GM08714 (cell line): ENCODE data around the gene BLNK.

Source experiments
- H3K4me3 ChIP-seq: fragments of 200-500 bp; sonication (Bioruptor generic); 2 replicates; pipeline ENCODE4 v1.5.1; 2014; ENCODE audit warnings: mild to moderate bottlenecking, low read length, inconsistent platforms
- ZNF274 ChIP-seq: IDR thresholded peaks from 2 replicates; pipeline ENCODE4 v1.6.1; 2012; ENCODE audit warnings: mild to moderate bottlenecking, low read depth, low read length

Gene BLNK

GRCh38 chr10:96261132-96261531 lies 10.2 kb downstream of the BLNK start:
- no peak for TF ChIP-seq ZNF274
- H3K4me3 ChIP-seq: no peak overlapping the region

- TF ChIP-seq ZNF274: no peak
- no peak overlapping the region for H3K4me3 ChIP-seq
Observed at GRCh38 chr10:96260014-96260413, 11.4 kb downstream of the BLNK start.

DNA sequence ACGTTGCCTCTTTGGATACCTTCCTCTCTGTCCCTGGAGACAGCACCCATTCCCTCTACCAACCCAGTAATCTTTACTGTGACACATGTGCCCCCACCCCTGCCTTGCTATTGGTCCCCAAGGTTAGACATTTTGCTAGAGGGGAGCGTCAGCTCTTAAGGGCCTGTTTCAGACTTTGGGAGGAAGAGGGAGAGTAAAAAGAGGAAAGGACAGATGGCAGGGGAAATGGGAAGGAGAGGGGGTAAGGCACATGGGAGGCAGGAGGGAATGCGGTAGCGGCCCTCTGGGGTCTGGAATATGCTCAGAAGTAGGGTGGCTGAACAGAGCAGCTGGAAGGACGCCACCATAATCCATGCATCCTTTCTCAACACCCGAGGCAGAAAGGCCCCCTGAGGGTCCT lies 12.2 kb downstream of the BLNK start:
- TF ChIP-seq ZNF274: no peak
- H3K4me3 ChIP-seq: no peak overlapping the region

DNA sequence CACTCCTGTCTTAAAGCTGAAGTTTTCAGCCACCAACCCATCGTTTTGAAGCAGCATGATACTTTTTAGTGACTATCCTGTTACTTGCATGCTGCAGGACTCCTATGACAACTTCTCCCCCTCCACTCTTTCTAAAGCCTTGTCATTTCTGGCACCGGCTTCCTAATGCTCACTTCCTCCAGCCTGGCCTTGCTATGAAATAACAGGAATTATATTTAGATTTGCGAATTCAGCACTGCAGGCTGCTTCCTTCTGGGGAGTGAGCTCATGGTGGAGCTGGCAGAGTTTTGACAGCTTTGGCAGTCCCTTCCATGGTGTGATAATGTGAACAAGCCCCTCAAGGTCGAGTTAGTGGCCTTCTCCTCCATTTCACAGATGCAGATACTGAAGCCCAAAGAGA lies 13.4 kb downstream of the BLNK start:
- no peak overlapping the region for H3K4me3 ChIP-seq
- no peak for TF ChIP-seq ZNF274

DNA sequence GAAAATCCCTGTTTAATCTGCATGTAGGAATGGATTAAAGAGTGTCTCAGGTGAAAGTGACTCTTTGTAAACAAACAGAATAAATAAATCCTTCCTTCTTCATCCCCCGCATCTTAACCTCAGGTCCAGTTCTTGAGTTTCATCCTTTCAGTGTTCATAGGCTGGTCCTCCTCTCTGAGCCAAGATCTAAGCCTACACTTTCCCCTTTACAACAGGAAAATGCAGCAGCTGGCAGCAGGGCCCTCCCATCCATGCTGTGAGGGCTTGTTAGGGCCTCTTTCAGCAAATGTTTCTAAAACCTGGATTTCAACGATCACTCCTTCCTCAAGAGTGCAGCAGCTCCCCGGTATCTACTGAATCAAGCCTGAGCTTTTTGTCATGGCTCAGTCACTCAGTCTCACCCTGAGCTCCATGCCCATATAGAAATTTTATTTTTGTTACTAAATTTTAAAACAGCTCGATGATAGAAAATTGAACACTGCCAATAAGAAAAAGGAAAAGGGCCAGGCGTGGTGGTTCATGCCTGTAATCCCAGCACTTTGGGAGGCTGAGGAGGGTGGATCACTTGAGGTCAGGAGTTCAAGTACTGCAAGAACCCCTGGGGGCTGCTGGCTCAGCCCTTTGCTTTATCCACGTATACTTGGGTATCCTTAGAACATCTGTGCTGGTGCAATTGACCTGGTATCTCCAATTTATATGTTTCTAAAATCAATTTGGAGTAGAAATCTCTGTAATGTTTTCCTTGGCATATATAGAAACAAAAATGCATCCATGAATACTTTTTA lies 15.6 kb downstream of the BLNK start:
- no peak for TF ChIP-seq ZNF274
- no peak overlapping the region for H3K4me3 ChIP-seq

DNA sequence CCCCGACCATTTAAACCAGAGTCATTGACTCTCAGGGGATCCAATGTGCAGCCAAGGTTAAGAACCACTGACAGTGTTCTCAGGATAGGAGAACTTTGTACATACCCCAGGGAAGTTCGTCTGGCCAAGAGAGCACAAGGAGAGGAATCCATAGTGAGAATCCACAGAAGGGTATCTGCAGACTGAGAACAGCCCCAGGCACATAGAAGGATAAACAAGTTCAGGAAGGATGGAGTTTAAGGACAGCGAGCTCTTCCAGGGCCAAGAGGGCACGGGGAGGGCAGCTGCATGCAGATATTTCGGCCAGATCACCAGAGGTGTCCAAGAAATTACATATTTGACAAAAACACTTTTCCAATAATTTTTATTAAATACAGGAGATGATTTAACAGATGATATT lies 16.4 kb downstream of the BLNK start:
- no peak for TF ChIP-seq ZNF274

GRCh38 chr10:96252730-96253129 lies 18.6 kb downstream of the BLNK start:
- no peak for TF ChIP-seq ZNF274
- H3K4me3 ChIP-seq: no peak overlapping the region

More for the DNA sequence above, 16.4 kb downstream of the BLNK start:
- no peak overlapping the region for H3K4me3 ChIP-seq

GRCh38 chr10:96250349-96250748 lies 21.0 kb downstream of the BLNK start:
- H3K4me3 ChIP-seq: no peak overlapping the region
- TF ChIP-seq ZNF274: no peak

- TF ChIP-seq ZNF274: no peak
- no peak overlapping the region for H3K4me3 ChIP-seq
Observed at GRCh38 chr10:96249264-96249663, 22.1 kb downstream of the BLNK start.

- no peak for TF ChIP-seq ZNF274
- no peak overlapping the region for H3K4me3 ChIP-seq
Observed at GRCh38 chr10:96244354-96244753, 27.0 kb downstream of the BLNK start.

DNA sequence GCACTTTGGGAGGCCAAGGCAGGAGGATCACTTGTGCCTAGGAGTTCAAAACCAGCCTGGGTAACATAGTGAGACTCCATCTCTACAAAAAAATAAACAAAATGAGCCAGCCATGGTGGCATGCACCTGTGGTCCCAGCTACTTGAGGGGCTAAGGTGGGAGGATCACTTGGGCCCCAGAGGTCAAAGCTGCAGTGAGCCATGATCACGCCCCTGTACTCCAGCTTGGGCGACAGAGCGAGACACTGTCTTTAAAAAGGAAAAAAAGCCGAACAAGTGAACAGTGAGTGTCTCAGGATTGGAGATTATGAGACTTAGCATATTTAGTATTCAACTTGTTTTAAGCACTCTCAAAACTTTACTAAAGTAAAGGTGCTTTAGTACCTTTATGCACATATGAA lies 28.1 kb downstream of the BLNK start:
- H3K4me3 ChIP-seq: no peak overlapping the region; the same call in 1 of the 2 replicates
- TF ChIP-seq ZNF274: no peak

- TF ChIP-seq ZNF274: no peak
- no peak overlapping the region for H3K4me3 ChIP-seq
Observed at GRCh38 chr10:96242822-96243221, 28.5 kb downstream of the BLNK start.

GRCh38 chr10:96238646-96239623 lies 32.4 kb downstream of the BLNK start:
- H3K4me3 ChIP-seq: no peak overlapping the region
- TF ChIP-seq ZNF274: no peak

GRCh38 chr10:96236876-96237275 lies 34.5 kb downstream of the BLNK start:
- no peak for TF ChIP-seq ZNF274
- H3K4me3 ChIP-seq: no peak overlapping the region

GRCh38 chr10:96236090-96236478 lies 35.3 kb downstream of the BLNK start:
- H3K4me3 ChIP-seq: no peak overlapping the region
- TF ChIP-seq ZNF274: no peak
